GM18517 (cell line): Measurements from ENCODE around the gene PDE1C.

Source experiments
- ATAC-seq: cut with Tn5 transposase; IDR thresholded peaks from one replicate; pipeline ENCODE4 v1.9.1; 2021; ENCODE audit warnings: mild to moderate bottlenecking, moderate library complexity; ENCODE audit not compliant: unreplicated experiment

Gene PDE1C

DNA sequence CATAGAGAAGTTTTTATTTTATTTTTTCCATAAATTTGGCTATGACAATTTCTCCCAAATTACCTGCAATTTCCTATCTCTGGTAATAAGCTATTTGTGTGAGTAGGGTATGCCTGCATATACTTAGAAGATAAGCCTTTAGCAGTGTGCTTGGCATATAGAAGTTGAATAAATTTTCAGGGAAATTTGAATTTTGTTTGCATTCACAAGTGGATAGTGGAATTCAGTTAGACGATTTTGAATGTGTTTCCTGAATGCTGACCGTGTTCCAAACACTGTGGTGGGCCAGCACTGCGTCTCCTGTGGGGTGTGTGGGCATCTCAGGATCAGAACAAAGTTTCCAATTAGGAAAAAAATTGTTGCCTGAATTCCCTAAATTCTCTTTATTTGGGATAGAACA lies 283.9 kb downstream of the PDE1C start:
- no peak for ATAC-seq

DNA sequence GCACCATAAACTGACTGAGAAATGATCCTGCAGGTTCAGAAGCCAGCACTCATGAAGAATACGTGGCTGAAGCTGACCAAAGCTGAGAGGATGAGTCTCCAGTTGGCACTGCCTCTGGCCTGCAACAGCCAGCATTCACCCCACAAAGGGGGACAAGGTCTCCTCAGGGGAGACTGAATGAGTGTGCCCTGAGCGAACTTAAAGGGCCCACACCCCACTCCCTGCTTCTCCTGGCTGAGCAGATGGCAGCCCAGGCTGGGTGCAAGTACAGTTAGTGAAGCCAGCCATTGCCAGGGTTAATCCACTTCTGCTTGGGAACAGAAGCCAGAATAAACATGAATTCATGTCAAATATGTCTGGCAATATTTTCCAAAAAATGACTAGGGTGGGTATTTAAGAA lies 285.1 kb downstream of the PDE1C start:
- no peak for ATAC-seq

GRCh38 chr7:31783221-31783620 lies 287.0 kb downstream of the PDE1C start:
- no peak for ATAC-seq

- ATAC-seq: peak; percentile 78
Measured at GRCh38 chr7:31782411-31782991, 287.7 kb downstream of the PDE1C start.

DNA sequence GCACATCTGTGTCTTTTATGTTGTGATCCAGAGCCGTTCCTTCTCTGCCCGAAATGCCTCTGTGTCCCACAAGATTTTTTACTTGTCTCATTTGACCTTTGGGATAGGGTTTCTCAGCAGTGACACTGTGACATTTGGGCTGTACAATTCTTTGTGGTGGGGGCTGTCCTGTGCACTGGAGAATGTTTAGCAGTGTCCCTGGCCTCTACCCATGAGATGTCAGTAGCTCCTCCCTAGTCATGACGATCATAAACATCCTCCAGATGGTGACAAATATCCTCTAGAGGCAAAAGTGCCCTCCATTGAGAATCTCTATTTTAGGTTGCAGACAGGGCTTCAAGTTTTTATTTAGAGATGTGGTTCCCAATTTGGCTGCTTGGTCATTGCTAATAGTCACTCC lies 291.9 kb downstream of the PDE1C start:
- no peak for ATAC-seq

DNA sequence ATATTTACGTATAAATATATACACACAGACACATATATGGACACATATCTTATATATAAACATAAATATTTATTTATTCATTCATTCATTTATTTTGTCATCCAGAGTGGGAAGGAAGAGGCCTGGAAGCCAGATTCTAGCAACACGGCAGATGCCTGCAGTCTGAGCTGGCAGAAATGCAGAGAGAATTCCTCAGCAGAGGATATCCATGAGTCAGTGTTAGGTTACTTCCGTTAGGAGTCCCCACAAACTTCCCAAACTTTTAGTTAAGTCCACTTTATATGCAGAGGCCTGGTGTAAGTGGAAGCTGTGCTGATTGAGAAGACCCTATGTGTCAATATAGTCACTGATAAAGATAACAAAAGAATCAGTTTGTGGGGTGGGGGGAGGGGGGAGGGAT lies 293.6 kb downstream of the PDE1C start:
- no peak for ATAC-seq

- ATAC-seq: no peak
Measured at GRCh38 chr7:31775556-31775955, 294.7 kb downstream of the PDE1C start.

- ATAC-seq: no peak
Measured at GRCh38 chr7:31772211-31772610, 298.0 kb downstream of the PDE1C start.

DNA sequence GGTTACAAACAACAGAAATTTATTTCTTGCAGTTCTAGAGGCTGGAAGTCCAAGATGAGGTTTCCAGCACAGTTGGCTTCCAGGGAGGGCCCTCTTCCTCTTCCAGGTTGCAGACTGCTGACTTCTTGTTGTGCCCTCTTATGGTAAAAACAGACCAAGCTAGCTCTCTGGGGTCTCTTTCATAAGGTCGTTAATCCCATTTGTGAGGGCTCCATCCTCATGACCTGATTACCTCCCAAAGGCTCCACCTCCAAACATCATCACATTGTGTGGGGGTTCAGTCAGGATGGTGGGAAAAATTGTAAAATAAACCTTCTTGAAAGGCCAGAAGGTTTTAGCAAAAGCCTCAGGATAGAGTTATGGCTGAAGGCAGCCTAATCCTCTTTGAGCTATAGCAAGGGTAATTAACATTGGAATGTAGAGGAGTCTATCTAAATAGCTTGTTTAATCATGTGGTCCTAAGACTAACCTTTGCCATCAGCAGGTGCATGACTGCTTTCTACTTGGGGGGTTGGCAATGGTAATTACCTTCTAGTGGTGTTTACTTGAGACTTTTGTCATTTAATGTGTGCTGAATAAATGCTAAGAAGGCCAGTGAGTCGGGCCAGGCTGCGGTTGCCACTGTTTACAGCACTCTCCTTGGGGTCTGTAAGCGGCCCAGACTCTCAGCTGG lies 302.4 kb downstream of the PDE1C start:
- ATAC-seq: no peak

GRCh38 chr7:31764462-31764861 lies 305.7 kb downstream of the PDE1C start:
- ATAC-seq: no peak

DNA sequence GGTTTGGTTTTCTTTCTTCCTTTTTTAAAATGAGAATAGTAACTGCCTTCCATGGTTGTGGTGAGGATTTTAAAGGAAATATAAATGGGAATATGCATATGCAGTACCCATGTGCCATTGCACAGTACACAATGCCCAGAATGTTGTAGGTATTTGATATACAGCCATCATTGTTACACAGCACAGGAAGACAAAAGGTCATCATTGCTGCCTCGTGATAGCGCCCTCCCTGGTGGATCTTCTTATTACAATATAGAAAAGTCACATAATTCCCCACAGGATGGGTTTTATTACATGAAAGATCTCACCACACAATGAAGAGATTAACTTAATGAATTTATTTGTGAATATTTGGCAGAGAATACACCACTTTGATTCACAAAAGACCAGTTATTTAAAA lies 306.7 kb downstream of the PDE1C start:
- ATAC-seq: no peak

DNA sequence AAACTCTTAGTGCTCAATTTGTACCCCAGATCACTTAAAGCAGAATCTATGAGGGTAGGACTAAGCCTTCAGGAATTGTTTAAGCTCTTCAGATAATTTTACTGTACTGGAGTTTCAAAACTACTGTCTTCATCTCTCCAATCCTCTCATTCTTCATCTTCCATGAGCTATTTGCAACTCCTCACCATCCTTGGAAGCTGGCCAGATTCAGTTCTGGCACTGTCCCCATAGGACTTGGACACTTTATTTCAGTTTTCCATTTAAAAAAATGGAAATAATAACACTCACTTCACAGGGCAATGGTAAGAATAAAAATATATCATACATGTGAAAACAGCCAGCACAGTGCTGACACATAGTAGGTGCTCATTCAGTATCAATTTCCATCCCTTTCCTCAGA lies 308.6 kb downstream of the PDE1C start:
- no peak for ATAC-seq

DNA sequence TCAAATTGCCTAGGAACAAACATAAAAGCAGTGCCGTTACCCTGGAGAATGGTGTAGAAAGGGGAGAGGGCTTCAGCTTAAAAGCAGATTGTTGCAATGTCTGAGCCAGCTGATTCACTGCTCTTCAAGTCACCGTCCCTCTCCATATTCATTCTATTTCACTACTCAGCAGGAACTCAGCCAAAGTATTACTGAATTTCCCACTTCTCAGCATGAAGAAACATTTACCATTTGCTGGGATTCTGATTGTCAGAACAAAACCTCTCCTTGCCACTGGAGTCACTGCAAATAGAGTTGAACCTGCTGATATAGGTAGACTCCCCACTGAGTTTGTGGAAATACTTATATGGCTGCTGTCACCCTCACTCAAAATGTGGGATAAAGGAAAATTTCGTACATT lies 311.5 kb downstream of the PDE1C start:
- no peak for ATAC-seq

DNA sequence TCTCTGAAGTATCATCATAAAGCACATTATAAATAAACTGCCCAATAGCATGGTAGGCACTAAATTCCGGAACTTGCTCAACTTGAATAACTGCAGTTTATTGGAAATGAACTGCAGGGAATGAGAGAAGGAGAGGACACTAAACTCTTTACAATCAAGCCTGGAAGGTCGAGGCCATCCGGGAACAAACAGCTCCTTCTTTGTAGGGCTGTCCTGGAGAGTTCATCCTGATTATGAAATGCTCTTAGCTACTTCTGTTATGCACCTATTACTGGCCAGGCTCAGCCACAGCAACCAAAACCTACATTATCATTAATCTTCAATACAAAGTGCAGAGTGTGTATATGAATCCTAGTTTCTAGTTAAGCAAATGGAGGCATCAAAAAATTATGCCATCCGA lies 318.5 kb downstream of the PDE1C start:
- ATAC-seq: no peak

DNA sequence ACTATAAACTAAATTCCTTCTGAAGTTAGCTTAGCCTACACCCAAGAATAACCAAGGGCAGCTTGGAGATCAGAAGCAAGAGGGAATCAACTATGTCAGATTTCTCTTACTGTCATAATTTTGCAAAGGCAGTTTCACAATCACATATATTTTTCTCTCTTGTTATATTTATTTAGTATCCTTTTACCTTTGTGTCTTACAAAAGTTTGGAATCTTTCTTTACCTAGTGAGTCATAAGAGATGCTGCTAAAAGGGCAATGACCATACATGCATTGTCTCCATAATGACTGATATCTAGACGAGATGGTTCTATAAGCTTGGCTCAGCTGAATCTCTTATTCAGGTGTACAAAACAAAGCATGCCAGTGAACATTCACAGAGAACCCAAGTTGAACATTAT lies 322.1 kb downstream of the PDE1C start:
- ATAC-seq: no peak

GRCh38 chr7:31747553-31747952 lies 322.7 kb downstream of the PDE1C start:
- ATAC-seq: no peak

DNA sequence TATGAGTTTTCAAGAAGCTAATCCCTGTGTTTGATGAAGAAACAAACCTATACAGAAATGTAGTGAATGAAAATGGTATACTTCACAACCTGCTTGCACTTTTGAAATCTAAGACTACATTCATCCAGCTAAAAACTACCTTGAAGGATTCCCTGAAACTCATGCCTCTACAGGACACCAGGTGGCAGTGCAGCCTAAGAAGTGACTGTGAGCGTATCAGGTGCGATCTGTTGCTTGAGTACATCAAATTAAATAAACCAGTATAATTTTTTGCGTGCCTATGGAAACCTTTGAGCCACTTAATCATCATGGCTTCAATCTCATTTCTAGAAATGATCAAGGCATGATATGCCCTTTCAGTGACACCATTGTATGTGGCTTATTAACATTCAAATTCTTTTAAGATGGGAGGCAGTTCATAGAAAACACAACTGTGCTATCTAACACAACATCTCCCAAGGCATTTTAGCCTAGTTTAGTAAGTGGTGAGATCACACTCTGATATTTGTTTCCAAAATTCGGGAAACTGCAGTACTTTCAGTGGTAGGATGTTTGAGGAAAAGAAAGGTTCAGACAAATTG lies 325.8 kb downstream of the PDE1C start:
- ATAC-seq: peak; percentile 76

- ATAC-seq: no peak
Measured at GRCh38 chr7:31741852-31742251, 328.4 kb downstream of the PDE1C start.

GRCh38 chr7:31735991-31736982 lies 333.9 kb downstream of the PDE1C start:
- no peak for ATAC-seq

DNA sequence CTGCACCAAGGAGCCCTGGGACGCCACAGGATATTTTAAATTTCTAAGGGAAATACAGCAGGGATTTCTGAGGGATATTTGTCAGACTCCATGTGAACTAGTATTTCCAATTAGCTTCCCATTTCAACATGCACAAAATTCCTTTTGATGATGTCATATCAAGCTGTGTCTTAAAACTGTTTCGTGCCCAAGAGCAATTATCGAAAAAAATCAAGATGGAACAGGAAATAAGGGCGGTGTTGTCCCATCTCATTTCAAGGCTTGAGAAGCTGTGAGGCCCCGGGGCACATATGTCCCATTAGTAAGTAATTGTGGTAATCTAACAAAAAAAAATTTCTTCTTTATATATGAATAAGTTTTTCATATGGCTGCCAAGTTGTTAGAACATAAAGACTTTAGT lies 335.8 kb downstream of the PDE1C start:
- no peak for ATAC-seq

GRCh38 chr7:31729195-31729804 lies 340.9 kb downstream of the PDE1C start:
- no peak for ATAC-seq
